Neural progenitor cell (in vitro differentiated cells): ENCODE measurements around the gene EPHB3. TPM values are rescaled to one million over a fixed set of nuclear protein-coding genes. Genes with fewer than 3 reads are reported as not detected.
A peak's percentile ranks its signal among the peaks of the same experiment; 100 is the strongest.

Experiments
- DNase-seq: peaks from one replicate; pipeline ENCODE4 v3.0.0-alpha.2; 2016; ENCODE audit warnings: low spot score
- H2AFZ ChIP-seq: fragments of 200-600 bp; sonication (generic); replicated peaks from 2 replicates; pipeline ENCODE4 v1.6.1; 2016; ENCODE audit warnings: antibody characterized with exemption
- H3F3A ChIP-seq: fragments of 200-600 bp; sonication (generic); 2 replicates; pipeline ENCODE4 v1.6.1; 2016; ENCODE audit warnings: antibody characterized with exemption, low read depth
- H3K27ac ChIP-seq: fragments of 200-600 bp; sonication (generic); 2 replicates; pipeline ENCODE4 v1.5.1; 2016; ENCODE audit warnings: mild to moderate bottlenecking
- H3K27me3 ChIP-seq: fragments of 200-600 bp; sonication (generic); 2 replicates; pipeline ENCODE4 v1.6.1; 2016; ENCODE audit warnings: mild to moderate bottlenecking, moderate library complexity
- H3K36me3 ChIP-seq: fragments of 200-600 bp; sonication (generic); 2 replicates; pipeline ENCODE4 v1.5.1; 2016
- H3K4me1 ChIP-seq: fragments of 200-600 bp; sonication (generic); 2 replicates; pipeline ENCODE4 v1.6.1; 2016; ENCODE audit warnings: mixed run types
- H3K4me2 ChIP-seq: fragments of 200-600 bp; sonication (generic); 2 replicates; pipeline ENCODE4 v1.6.1; 2016
- H3K4me3 ChIP-seq: fragments of 200-600 bp; sonication (generic); 2 replicates; pipeline ENCODE4 v1.5.1; 2016
- H3K79me2 ChIP-seq: fragments of 200-600 bp; sonication (generic); 2 replicates; pipeline ENCODE4 v1.6.1; 2016; ENCODE audit warnings: low read depth
- H3K9ac ChIP-seq: fragments of 200-600 bp; sonication (generic); 2 replicates; pipeline ENCODE4 v1.6.1; 2016
- H3K9me3 ChIP-seq: fragments of 200-600 bp; sonication (generic); 2 replicates; pipeline ENCODE4 v1.5.1; 2016; ENCODE audit warnings: low read depth
- H4K20me1 ChIP-seq: fragments of 200-600 bp; sonication (generic); 2 replicates; pipeline ENCODE4 v1.6.1; 2016; ENCODE audit warnings: low read depth
- H3K27ac Mint-ChIP-seq: 3 replicates; pipeline ENCODE4 v1.8.0; 2021; ENCODE audit warnings: mixed read lengths
- H3K27me3 Mint-ChIP-seq: 2 replicates; pipeline ENCODE4 v1.8.0; 2022; ENCODE audit warnings: low read depth, mild to moderate bottlenecking, inconsistent platforms, moderate library complexity, mixed read lengths; ENCODE audit not compliant: insufficient read depth
- H3K36me3 Mint-ChIP-seq: 3 replicates; pipeline ENCODE4 v1.8.0; 2021; ENCODE audit warnings: mixed read lengths
- H3K4me1 Mint-ChIP-seq: 3 replicates; pipeline ENCODE4 v1.8.0; 2021; ENCODE audit warnings: mixed read lengths
- H3K4me3 Mint-ChIP-seq: 3 replicates; pipeline ENCODE4 v1.8.0; 2021; ENCODE audit warnings: mild to moderate bottlenecking, moderate library complexity, mixed read lengths
- H3K9me3 Mint-ChIP-seq: 3 replicates; pipeline ENCODE4 v1.8.0; 2020; ENCODE audit warnings: mixed read lengths
- CTCF ChIP-seq: fragments of 200-600 bp; sonication (generic); IDR thresholded peaks from 2 replicates; pipeline ENCODE4 v1.5.1; 2017; ENCODE audit warnings: antibody characterized with exemption, mild to moderate bottlenecking
- EZH2 ChIP-seq: fragments of 200-600 bp; sonication (generic); IDR thresholded peaks from 2 replicates; pipeline ENCODE4 v1.6.1; 2017; ENCODE audit warnings: antibody characterized with exemption, mild to moderate bottlenecking, moderate library complexity
- EZH2phosphoT487 ChIP-seq: fragments of 200-600 bp; sonication (generic); IDR thresholded peaks from 2 replicates; pipeline ENCODE4 v1.6.1; 2017; ENCODE audit warnings: antibody characterized with exemption
- total RNA-seq: library from RNA; depleted of rRNA; stranded (reverse); fragments of >200 nt; gene quantifications from 2 replicates; pipeline ENCODE4 v1.2.3, GENCODE V29; 2015; ENCODE audit warnings: low replicate concordance

EPHB3 gene
- total RNA-seq, 1 donor from 2014 or later, result 2.3 TPM

DNA sequence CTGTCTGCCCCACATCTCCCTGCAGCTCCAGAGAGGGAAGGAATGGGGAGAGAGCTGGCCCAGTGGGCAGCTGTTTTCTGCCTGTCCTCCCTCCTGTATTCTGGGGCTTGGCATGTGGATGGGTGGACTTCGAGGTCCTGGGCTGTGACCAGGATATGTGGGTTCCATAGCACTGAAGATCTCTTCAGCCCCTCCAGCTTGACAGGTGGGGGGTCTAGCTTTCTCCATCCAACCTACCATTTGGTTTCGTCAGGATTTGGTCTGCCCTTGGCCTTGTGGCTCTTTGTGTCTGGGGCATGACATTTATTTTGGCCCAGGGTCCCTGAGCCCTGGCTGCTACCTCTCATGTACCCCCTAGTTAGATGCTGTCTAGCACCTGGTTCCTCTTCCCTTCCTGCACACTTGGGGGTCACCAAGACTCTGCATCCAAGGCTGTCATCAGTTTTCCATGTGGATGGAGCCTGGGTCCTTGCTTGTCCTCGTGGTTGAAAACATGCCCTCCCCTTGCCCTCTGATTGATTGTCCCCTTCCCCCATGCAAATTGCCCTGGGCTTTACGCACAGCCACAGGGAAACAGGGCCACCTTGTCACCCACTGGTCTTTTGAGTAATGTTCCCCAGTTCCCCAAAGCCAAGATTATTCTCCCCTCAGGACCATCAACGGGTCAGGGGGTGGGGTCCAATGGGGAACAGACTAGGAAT lies 3.2 kb downstream of the EPHB3 start:
- H3K4me3 ChIP-seq, result no peak overlapping the region
- H3K36me3 ChIP-seq, result no peaks in the 10 kb centered on the region
- no peaks in the 10 kb centered on the region for H3K79me2 ChIP-seq
- no peak overlapping the region for H3K27ac ChIP-seq
- peaks cover 96% of the 10 kb centered on the region for H3K27me3 ChIP-seq
- H3K4me1 ChIP-seq, result peaks cover 52% of the 10 kb centered on the region
- Mint-ChIP-seq H3K4me3 (peak overlapping the region; percentile 87), H3K9me3 (no peaks in the 10 kb centered on the region), H3K4me1 (peaks cover 59% of the 10 kb centered on the region), H3K27ac (peak overlapping the region; percentile 47), H3K27me3 (peaks cover 17% of the 10 kb centered on the region), H3K36me3 (no peaks in the 10 kb centered on the region)
- peaks cover 50% of the 10 kb centered on the region for H4K20me1 ChIP-seq
- no peak overlapping the region for H2AFZ ChIP-seq
- peak overlapping the region; percentile 94 for H3K4me2 ChIP-seq
- peaks cover 27% of the 10 kb centered on the region for H3F3A ChIP-seq
- no peak overlapping the region for H3K9ac ChIP-seq
- TF ChIP-seq CTCF (no peak), EZH2 (no peak), EZH2phosphoT487 (no peak)
- H3K9me3 ChIP-seq, result no peaks in the 10 kb centered on the region
- no peak for DNase-seq

- TF ChIP-seq CTCF (no peak), EZH2phosphoT487 (no peak), EZH2 (no peak)
- H3K4me2 ChIP-seq, result peak overlapping the region; percentile 35
- peaks cover 33% of the 10 kb centered on the region for H3F3A ChIP-seq
- DNase-seq, result peak; percentile 64
- H3K27ac ChIP-seq, result no peak overlapping the region
- H3K9ac ChIP-seq, result no peak overlapping the region
- no peaks in the 10 kb centered on the region for H3K36me3 ChIP-seq
- H2AFZ ChIP-seq, result no peak overlapping the region
- Mint-ChIP-seq H3K36me3 (no peaks in the 10 kb centered on the region), H3K27ac (no peak overlapping the region), H3K4me3 (peak overlapping the region; percentile 87), H3K9me3 (no peaks in the 10 kb centered on the region), H3K27me3 (peaks cover 14% of the 10 kb centered on the region), H3K4me1 (peaks cover 67% of the 10 kb centered on the region)
- H3K9me3 ChIP-seq, result no peaks in the 10 kb centered on the region
- no peak overlapping the region for H3K4me3 ChIP-seq
- peaks cover 60% of the 10 kb centered on the region for H3K4me1 ChIP-seq
- H3K27me3 ChIP-seq, result peaks cover 96% of the 10 kb centered on the region
- H3K79me2 ChIP-seq, result no peaks in the 10 kb centered on the region
- peaks cover 58% of the 10 kb centered on the region for H4K20me1 ChIP-seq
Observed at GRCh38 chr3:184565421-184566211, 4.0 kb downstream of the EPHB3 start.

GRCh38 chr3:184566441-184567414 lies 5.1 kb downstream of the EPHB3 start:
- H3K79me2 ChIP-seq, result no peaks in the 10 kb centered on the region
- no peaks in the 10 kb centered on the region for H3K9me3 ChIP-seq
- H3K27me3 Mint-ChIP-seq, result peaks cover 14% of the 10 kb centered on the region
- H3K4me3 ChIP-seq, result no peak overlapping the region
- no peak overlapping the region for H3K4me2 ChIP-seq
- H2AFZ ChIP-seq, result no peak overlapping the region
- peaks cover 69% of the 10 kb centered on the region for H4K20me1 ChIP-seq
- H3K4me1 Mint-ChIP-seq, result peaks cover 72% of the 10 kb centered on the region
- no peak for DNase-seq
- TF ChIP-seq EZH2, result no peak
- no peak overlapping the region for H3K27ac Mint-ChIP-seq
- no peaks in the 10 kb centered on the region for H3K36me3 ChIP-seq
- H3K9me3 Mint-ChIP-seq, result no peaks in the 10 kb centered on the region
- H3K4me1 ChIP-seq, result peaks cover 56% of the 10 kb centered on the region
- H3K27ac ChIP-seq, result no peak overlapping the region
- H3K27me3 ChIP-seq, result peaks cover 100% of the 10 kb centered on the region
- H3K4me3 Mint-ChIP-seq, result peak overlapping the region; percentile 64
- no peak overlapping the region for H3K9ac ChIP-seq
- H3F3A ChIP-seq, result peaks cover 35% of the 10 kb centered on the region
- no peaks in the 10 kb centered on the region for H3K36me3 Mint-ChIP-seq
